Uterus (tissue), 2 donors: Measurements from ENCODE around the gene STOM.

Experiments used
- CTCF ChIP-seq, 4 experiments: fragments of 200-600 bp in 2 of 4; fragments of 450-650 bp in 2 of 4; sonication (generic) in 2 of 4; IDR thresholded peaks; one replicate each; pipeline ENCODE4 v1.5.1; 2016 to 2019; ENCODE audit warnings: antibody characterized with exemption in 4 of 4, mild to moderate bottlenecking in 2 of 4, moderate library complexity in 1 of 4
- POLR2A ChIP-seq, 2 donors: fragments of 450-650 bp; IDR thresholded peaks; one replicate each; pipeline ENCODE4 v1.6.1; 2016; ENCODE audit warnings: antibody characterized with exemption in 2 of 2, mild to moderate bottlenecking in 1 of 2, moderate library complexity in 1 of 2

- no peak for TF ChIP-seq CTCF (IDR thresholded peaks at IDR 0.05)
- no peak for TF ChIP-seq POLR2A (IDR thresholded peaks at IDR 0.05)
Observed at GRCh38 chr9:121388140-121388905, 18.3 kb upstream of the STOM start.
